GM06990 (cell line): ENCODE measurements around the gene ARHGAP1.

Experiments
- DNase-seq: peaks from one replicate; pipeline ENCODE4 v3.0.0-alpha.2; 2011; ENCODE audit not compliant: insufficient read length; ENCODE audit errors: extremely low read depth
- H3K27me3 ChIP-seq: replicated peaks from 2 replicates; pipeline ENCODE4 v1.6.0; 2011; ENCODE audit warnings: low read length; ENCODE audit not compliant: control insufficient read depth, insufficient read depth
- H3K36me3 ChIP-seq: 2 replicates; pipeline ENCODE4 v1.5.1; 2011; ENCODE audit warnings: low read length; ENCODE audit not compliant: control insufficient read depth, insufficient read depth
- H3K4me3 ChIP-seq: replicated peaks from 2 replicates; pipeline ENCODE4 v1.5.1; 2011; ENCODE audit warnings: low read depth, mild to moderate bottlenecking, control low read depth, low read length
- TF ChIP-seq, protein P1 (sequence below): IDR thresholded peaks from 2 replicates; pipeline ENCODE4 v1.5.1; 2011; ENCODE audit warnings: low read length, control low read depth, mild to moderate bottlenecking, inconsistent platforms; ENCODE audit not compliant: insufficient read depth, poor library complexity, severe bottlenecking

The ARHGAP1 gene

DNA sequence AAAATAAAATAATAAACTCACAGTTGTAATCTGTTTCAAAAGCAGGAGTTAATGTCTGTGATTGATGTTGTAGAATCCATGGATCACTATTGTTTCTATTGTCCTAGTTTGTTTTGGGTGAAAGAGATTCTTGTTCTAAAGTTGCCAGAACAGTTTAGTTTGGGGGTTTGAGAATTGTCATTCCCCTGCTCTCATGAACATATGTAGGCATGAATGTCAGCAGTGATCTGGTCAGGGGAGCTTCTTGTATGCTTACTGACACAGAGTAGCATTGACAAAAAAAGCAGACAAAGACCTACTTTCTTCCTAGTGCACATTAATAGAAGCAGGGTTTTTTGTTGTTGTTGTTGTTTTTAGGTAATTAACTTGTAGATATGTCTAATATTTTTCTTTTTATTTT, 38.6 kb downstream of the ARHGAP1 start:
- TF ChIP-seq, protein P1, sequence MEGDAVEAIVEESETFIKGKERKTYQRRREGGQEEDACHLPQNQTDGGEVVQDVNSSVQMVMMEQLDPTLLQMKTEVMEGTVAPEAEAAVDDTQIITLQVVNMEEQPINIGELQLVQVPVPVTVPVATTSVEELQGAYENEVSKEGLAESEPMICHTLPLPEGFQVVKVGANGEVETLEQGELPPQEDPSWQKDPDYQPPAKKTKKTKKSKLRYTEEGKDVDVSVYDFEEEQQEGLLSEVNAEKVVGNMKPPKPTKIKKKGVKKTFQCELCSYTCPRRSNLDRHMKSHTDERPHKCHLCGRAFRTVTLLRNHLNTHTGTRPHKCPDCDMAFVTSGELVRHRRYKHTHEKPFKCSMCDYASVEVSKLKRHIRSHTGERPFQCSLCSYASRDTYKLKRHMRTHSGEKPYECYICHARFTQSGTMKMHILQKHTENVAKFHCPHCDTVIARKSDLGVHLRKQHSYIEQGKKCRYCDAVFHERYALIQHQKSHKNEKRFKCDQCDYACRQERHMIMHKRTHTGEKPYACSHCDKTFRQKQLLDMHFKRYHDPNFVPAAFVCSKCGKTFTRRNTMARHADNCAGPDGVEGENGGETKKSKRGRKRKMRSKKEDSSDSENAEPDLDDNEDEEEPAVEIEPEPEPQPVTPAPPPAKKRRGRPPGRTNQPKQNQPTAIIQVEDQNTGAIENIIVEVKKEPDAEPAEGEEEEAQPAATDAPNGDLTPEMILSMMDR, result no peak
- no peak for DNase-seq
- H3K4me3 ChIP-seq, result no peak overlapping the region
- no peaks in the 10 kb centered on the region for H3K27me3 ChIP-seq
- peaks cover 22% of the 10 kb centered on the region for H3K36me3 ChIP-seq

DNA sequence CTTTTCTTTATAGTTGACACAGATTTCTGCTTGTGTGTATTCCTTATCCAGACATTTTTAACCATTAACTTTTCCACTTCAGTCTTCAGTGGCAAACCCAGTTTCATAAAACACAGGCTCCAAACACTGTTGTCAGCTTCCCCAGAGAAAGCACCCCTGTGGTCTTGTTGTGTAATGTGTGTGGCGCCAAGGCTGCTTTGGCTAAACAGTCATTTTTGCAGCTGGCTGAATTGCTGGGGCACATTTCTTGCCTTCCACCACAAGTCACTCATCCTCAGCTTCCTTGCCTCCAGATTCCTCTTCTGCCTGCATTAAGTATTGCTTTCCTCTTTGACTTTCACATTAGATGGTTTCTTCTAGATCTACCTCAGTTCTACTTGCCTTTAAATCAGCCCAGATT, 40.5 kb downstream of the ARHGAP1 start:
- DNase-seq, result no peak
- no peaks in the 10 kb centered on the region for H3K27me3 ChIP-seq
- no peak overlapping the region for H3K4me3 ChIP-seq
- peaks cover 22% of the 10 kb centered on the region for H3K36me3 ChIP-seq
- TF ChIP-seq, protein P1, result no peak

DNA sequence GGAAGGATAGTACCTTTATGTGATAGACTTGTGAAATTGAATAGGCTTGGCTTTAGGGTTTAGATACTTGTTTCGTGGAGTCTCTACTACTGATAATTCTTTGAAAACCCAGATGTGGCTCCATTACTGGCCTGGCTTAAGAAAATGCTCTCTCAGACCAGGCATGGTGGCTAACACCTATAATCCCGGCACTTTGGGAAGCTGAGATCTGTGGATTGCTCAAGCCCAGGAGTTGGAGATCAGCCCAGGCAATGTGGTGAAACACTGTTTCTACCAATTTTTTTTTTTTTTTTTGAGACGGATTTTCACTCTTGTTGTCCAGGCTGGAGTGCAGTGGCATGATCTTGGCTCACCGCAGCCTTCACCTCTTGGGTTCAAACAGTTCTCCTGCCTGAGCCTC, 42.2 kb downstream of the ARHGAP1 start:
- TF ChIP-seq, protein P1, result no peak
- peaks cover 22% of the 10 kb centered on the region for H3K36me3 ChIP-seq
- H3K27me3 ChIP-seq, result no peaks in the 10 kb centered on the region
- DNase-seq, result no peak
- H3K4me3 ChIP-seq, result no peak overlapping the region

DNA sequence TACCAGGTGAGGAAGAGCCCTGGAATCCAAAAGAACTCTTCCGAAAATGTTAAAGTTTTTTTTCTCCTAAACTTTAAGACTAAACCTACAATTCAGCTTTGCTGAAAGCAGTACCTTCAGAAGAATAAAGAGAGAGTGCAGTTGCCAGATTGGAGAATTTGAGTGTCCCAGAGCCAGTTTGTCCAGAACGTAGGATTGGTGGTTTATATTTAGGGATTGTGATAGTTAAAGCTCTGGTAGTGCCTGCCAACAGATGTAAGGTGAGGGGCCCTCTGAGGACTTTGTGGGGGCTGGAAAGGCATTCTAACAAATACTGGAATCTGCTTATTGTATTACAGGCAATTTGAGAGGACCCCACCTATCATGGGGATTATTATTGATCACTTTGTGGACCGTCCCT, 43.2 kb downstream of the ARHGAP1 start:
- H3K4me3 ChIP-seq, result no peak overlapping the region
- TF ChIP-seq, protein P1, result no peak
- no peaks in the 10 kb centered on the region for H3K27me3 ChIP-seq
- no peak for DNase-seq
- peaks cover 21% of the 10 kb centered on the region for H3K36me3 ChIP-seq

DNA sequence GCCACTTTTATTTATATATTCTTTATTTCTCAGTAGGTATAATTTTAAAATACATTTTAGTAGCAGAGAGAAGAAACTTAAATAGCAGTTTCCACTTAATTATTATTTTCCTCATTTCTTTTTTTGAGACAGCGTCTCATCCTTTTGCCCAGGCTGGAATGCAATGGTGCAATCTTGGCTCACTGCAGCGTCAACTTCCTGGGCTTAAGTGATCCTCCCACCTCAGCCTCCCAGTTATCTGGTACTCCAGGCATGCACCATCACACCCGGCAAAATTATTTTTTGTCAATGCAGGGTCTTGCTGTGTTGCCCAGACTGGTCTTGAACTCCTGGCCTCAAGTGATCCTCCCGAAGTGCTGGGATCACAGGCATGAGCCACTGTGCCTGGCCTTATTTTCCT, 44.8 kb downstream of the ARHGAP1 start:
- H3K36me3 ChIP-seq, result peaks cover 22% of the 10 kb centered on the region
- H3K4me3 ChIP-seq, result no peak overlapping the region

More for the DNA sequence above, 44.8 kb downstream of the ARHGAP1 start:
- no peaks in the 10 kb centered on the region for H3K27me3 ChIP-seq
- DNase-seq, result no peak
- TF ChIP-seq, protein P1, result no peak
